ENCODE results near the gene KLF18. TPM values are rescaled to one million over a fixed set of nuclear protein-coding genes. Genes with fewer than 3 reads are reported as not detected.

KLF18 gene
- polyA plus RNA-seq, 3 donors, result not detected

DNA sequence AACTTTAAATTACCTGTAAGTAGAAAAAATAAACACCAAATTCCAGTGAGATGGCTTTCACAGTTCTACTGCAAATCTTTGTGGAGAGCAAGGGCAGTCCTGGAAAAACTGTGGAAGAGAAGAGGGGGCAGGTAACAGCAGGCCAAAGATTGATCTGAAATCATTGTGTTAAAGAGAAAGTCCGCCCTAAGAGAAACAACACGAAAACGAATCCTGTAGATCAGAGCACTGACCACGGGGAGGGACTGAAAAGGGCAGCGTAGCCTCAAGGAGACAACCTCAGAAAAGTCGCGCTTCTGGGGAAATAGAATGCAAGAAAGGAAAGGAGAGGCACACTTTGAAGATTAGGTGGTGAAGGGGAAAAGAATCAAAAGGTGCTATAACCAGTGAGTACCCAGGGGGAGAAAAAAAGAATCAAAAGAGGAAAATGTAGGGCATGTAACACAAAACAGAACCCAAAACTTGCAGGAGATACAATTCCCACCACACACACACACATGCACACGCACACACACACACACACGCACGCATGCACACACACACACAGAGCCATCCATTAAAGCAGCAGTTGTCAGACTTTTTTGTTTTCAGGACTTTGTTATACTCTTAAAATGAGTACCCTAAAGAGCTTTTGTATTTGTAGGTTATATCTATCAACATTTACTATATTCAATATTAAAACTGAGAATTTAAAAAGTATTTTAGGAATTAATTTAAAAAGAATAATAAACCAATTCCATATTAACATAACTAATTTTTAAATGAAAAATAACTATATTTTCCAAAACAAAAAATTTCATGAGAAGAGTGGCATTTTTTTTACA, 50.8 kb downstream of the KLF18 start:
- DNase-seq (ENCODE audit: extremely low read depth in 1 of 11, low read depth in 9 of 11, low spot score in 4 of 11), result no peak

DNA sequence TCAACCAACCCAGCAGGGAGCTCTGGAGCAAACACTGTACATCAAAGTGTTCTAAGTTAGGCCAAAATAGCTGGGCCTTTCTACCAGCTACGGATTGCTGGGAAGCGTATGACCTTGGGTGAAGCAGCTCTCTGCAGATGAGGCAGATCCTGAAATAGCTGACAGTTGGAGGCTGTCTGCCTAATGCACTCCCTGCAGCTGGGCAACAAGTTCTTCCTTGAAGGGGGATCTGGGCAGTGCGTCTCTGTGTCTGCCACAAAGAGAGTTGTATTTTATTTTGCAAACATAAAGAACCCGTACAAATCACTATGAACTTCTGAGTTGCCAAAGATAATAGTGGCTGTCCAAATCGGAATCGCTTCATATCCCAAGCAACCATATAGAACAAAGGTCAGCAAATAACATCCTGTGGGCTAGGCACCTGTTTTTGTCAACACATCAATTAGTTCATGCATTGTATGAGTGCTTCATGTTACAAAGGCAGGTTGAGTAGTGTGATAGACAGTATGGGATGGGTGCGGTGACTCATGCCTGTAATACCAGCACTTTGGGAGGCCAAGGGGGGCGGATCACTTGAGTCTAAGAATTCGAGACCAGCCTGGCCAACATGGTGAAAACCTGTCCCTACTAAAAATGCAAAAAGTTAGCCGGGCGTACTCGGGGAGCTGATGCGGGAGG, 51.9 kb downstream of the KLF18 start:
- no peak for DNase-seq (ENCODE audit: extremely low read depth in 1 of 11, low read depth in 9 of 11, low spot score in 4 of 11)

Other genes with a start within 250 kb of the KLF18 start
- 1 to 10 TPM; 1.4 to 4.3 (median 1.9) TPM for gene ARTN, start 207.8 kb downstream of the KLF18 start, polyA plus RNA-seq (ENCODE audit: insufficient read length in 3 of 3)
- 10 to 100 TPM; 36.9 to 43.5 (median 41.8) TPM for gene IPO13, start 194.7 kb downstream of the KLF18 start, polyA plus RNA-seq (ENCODE audit: insufficient read length in 3 of 3)
- gene DPH2, start 171.6 kb downstream of the KLF18 start, polyA plus RNA-seq (ENCODE audit: insufficient read length in 3 of 3), result 10 to 100 TPM; 21.4 to 23.7 (median 22.4) TPM
- gene ATP6V0B, start 166.7 kb downstream of the KLF18 start, polyA plus RNA-seq (ENCODE audit: insufficient read length in 3 of 3), result 100 to 1,000 TPM; 116 to 158 (median 156) TPM
- gene B4GALT2, start 162.4 kb downstream of the KLF18 start, polyA plus RNA-seq (ENCODE audit: insufficient read length in 3 of 3), result 10 to 100 TPM; 29.5 to 46.9 (median 38.4) TPM
- 10 to 100 TPM; 14.6 to 27.6 (median 19.3) TPM for gene CCDC24, start 150.0 kb downstream of the KLF18 start, polyA plus RNA-seq (ENCODE audit: insufficient read length in 3 of 3)
- 1 to 10 TPM; 5.7 to 8.0 (median 7.2) TPM for gene SLC6A9, start 110.2 kb downstream of the KLF18 start, polyA plus RNA-seq (ENCODE audit: insufficient read length in 3 of 3)
- under 1 TPM in 1 of 3 donors, not detected in 2; 0.05 TPM for gene KLF17, start 22.8 kb downstream of the KLF18 start, polyA plus RNA-seq (ENCODE audit: insufficient read length in 3 of 3)
- gene DMAP1, start 71.8 kb upstream of the KLF18 start, polyA plus RNA-seq (ENCODE audit: insufficient read length in 3 of 3), result 10 to 100 TPM; 56.6 to 67.9 (median 59.5) TPM
- 10 to 100 TPM; 76.3 to 99.8 (median 95.8) TPM for gene ERI3, start 213.6 kb upstream of the KLF18 start, polyA plus RNA-seq (ENCODE audit: insufficient read length in 3 of 3)

Data from renal cortex interstitium (tissue), 11 donors.